ENCODE measurements around the gene ADM5. TPM values are rescaled to one million over a fixed set of nuclear protein-coding genes. Genes with fewer than 3 reads are reported as not detected.

The ADM5 gene
- total RNA-seq, 1 experiment from 2014 or later: 13.5 TPM

- Histone ChIP-seq H2BK120ac (ENCODE audit: low read depth, low read length, poor library complexity, severe bottlenecking) (no peak overlapping the region), H3K4me1 (ENCODE audit: insufficient read depth, low read length) (peaks cover 10% of the 10 kb centered on the region; the same call in 1 of the 2 replicates), H3K4me2 (ENCODE audit: insufficient read depth, insufficient read length, low read length) (peak overlapping the region; percentile 98), H2BK15ac (ENCODE audit: low read depth, low read length) (no peak overlapping the region), H2BK20ac (ENCODE audit: low read depth, low read length, poor library complexity, severe bottlenecking) (no peak overlapping the region), H3K9me3 (ENCODE audit: control insufficient read depth, low read depth, low read length) (no peaks in the 10 kb centered on the region), H3K79me2 (ENCODE audit: insufficient read depth, low read length) (no peaks in the 10 kb centered on the region), H4K8ac (replicated peaks; ENCODE audit: insufficient read length, low read depth, low read length) (no peak overlapping the region), H3K27me3 (ENCODE audit: insufficient read depth, low read length) (no peaks in the 10 kb centered on the region), H3K9ac (ENCODE audit: extremely low read depth, insufficient read length, low read length) (peak overlapping the region; percentile 3), H3K23me2 (ENCODE audit: insufficient read length, low read depth, low read length, poor library complexity, severe bottlenecking) (peaks cover 19% of the 10 kb centered on the region), H2AFZ (ENCODE audit: low read length) (peak overlapping the region; percentile 56), H3K4ac (ENCODE audit: low read depth, low read length) (no peak overlapping the region), H2BK5ac (ENCODE audit: insufficient read length, low read length) (no peak overlapping the region), H3K14ac (ENCODE audit: insufficient read depth, low read length) (no peak overlapping the region), H2AK5ac (ENCODE audit: insufficient read length, low read length) (no peak overlapping the region), H3K23ac (ENCODE audit: insufficient read length, low read depth, low read length) (no peak overlapping the region), H4K20me1 (ENCODE audit: control insufficient read depth, insufficient read depth, insufficient read length) (no peaks in the 10 kb centered on the region), H4K5ac (ENCODE audit: insufficient read length, low read depth, low read length) (no peak overlapping the region), H2BK12ac (ENCODE audit: insufficient read length, low read depth, low read length) (no peak overlapping the region), H3K27ac (ENCODE audit: insufficient read length, low read depth, low read length) (no peak overlapping the region), H3K18ac (ENCODE audit: insufficient read length, low read depth, low read length) (no peak overlapping the region), H3K79me1 (ENCODE audit: insufficient read depth, low read depth, low read length, poor library complexity, severe bottlenecking) (no peaks in the 10 kb centered on the region), H4K91ac (ENCODE audit: insufficient read length, low read depth, low read length) (no peak overlapping the region), H3K56ac (ENCODE audit: insufficient read length, low read depth, low read length) (no peak overlapping the region), H3T11ph (ENCODE audit: low read length) (no peak overlapping the region)
- Mint-ChIP-seq H3K4me3 (peak overlapping the region; percentile 83 to 98), H3K4me1 (peaks cover 21 to 40% of the 10 kb centered on the region in 2 experiments), H3K9me3 (peaks cover 0 to 3% of the 10 kb centered on the region in 2 experiments; a peak in 1 of 5 replicates), H3K36me3 (ENCODE audit: insufficient read depth in 1 of 3, low read depth in 3 of 3) (peaks cover 17 to 41% (median 34%) of the 10 kb centered on the region in 3 experiments; a peak in 6 of 7 replicates), H3K27me3 (ENCODE audit: low read depth) (no peaks in the 10 kb centered on the region; the same call in 1 of the 2 replicates), H3K27ac (peak overlapping the region; percentile 92 to 97 (median 97))
- TF ChIP-seq CTCF (conservative IDR thresholded peaks at IDR 0.05): no peak
- peak; percentile 78 for DNase-seq
- no CpG with 5 or more reads among the region's 39 CpGs for WGBS (ENCODE audit: extremely low coverage, insufficient read length, low lambda C conversion rate)
Measured at GRCh38 chr19:49691243-49692146, 2.1 kb downstream of the ADM5 start.

All from H9 (cell line).